K562 (cell line): ENCODE results near the gene LAIR2. TPM values are rescaled to one million over a fixed set of nuclear protein-coding genes. Genes with fewer than 3 reads are reported as not detected.

Experiments
- polyA plus RNA-seq, 8 experiments: library from polyadenylated mRNA; depleted of rRNA in 4 of 8; stranded (reverse) in 5 of 8; unstranded in 3 of 8; fragments of >200 nt; fragmentation: Nextera tagmentation in 2 of 8; fragmentation: Illumina TruSeq in 1 of 8; extraction: Ambion mirVana in 2 of 8; extraction: Trizol in 1 of 8; gene quantifications; 2 replicates each; pipeline versions ENCODE4 v1.2.1 to v1.2.3, GENCODE V29; 2011 to 2014; ENCODE audit warnings: inconsistent platforms in 1 of 8, missing spikeins in 1 of 8
- total RNA-seq, 7 experiments: library from RNA; depleted of rRNA in 6 of 7; stranded (reverse); fragments of >200 nt in 6 of 7; fragmentation: Illumina TruSeq in 2 of 7; extraction: Trizol in 2 of 7; gene quantifications; 2 replicates each; pipeline versions ENCODE4 v1.2.1 to v1.2.3, GENCODE V29; 2011 to 2021; ENCODE audit warnings: low replicate concordance in 1 of 7
- TF ChIP-seq, protein P1 (sequence below): fragments of 450-650 bp; IDR thresholded peaks from 2 replicates; pipeline ENCODE4 v1.6.1; 2016; ENCODE audit warnings: low read depth

The LAIR2 gene
- total and polyA plus RNA-seq, 9 of the 15 experiments (the other 6 are each of a cell fraction or from before 2014, with no cell fraction given), result not detected

DNA sequence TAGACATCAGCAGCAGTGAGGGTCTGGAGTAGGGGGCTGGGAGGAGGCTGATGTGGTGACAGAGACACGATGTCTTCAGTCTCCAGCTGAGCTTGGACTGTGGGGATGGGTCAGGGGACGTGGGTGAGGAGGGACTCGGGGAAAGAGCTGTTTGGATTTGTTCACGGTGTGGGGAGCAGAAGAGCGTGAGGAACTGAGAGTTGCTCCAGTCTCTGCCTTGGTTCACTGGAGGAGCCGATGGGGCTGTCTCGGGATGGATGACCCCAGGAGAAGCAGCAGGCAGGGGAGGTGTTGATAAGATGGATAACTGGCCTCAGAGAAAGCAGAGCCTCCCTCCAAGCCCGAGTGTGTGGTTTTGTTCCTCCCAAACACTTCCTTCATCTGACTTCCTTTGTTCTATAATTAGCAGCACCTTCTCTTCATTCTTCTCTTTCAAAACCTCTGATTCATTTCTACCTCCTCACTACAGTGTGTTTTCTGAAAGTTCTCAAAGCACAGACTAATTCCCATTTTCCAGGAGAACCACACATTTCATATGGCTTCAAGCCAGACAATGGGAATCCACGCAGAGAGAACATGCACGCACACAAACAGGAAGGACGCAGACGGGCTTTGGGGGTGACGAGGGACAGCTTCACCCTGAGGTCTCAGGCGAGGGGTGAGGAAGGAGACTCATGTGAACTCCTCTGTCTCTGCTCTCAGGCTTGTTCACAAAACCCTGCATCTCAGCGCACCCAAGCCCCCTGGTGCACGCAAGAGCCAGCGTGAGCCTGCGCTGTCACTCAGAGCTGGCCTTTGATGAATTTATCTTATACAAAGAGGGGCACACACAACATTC lies 18.6 kb downstream of the LAIR2 start (continued):
- TF ChIP-seq, protein P1, sequence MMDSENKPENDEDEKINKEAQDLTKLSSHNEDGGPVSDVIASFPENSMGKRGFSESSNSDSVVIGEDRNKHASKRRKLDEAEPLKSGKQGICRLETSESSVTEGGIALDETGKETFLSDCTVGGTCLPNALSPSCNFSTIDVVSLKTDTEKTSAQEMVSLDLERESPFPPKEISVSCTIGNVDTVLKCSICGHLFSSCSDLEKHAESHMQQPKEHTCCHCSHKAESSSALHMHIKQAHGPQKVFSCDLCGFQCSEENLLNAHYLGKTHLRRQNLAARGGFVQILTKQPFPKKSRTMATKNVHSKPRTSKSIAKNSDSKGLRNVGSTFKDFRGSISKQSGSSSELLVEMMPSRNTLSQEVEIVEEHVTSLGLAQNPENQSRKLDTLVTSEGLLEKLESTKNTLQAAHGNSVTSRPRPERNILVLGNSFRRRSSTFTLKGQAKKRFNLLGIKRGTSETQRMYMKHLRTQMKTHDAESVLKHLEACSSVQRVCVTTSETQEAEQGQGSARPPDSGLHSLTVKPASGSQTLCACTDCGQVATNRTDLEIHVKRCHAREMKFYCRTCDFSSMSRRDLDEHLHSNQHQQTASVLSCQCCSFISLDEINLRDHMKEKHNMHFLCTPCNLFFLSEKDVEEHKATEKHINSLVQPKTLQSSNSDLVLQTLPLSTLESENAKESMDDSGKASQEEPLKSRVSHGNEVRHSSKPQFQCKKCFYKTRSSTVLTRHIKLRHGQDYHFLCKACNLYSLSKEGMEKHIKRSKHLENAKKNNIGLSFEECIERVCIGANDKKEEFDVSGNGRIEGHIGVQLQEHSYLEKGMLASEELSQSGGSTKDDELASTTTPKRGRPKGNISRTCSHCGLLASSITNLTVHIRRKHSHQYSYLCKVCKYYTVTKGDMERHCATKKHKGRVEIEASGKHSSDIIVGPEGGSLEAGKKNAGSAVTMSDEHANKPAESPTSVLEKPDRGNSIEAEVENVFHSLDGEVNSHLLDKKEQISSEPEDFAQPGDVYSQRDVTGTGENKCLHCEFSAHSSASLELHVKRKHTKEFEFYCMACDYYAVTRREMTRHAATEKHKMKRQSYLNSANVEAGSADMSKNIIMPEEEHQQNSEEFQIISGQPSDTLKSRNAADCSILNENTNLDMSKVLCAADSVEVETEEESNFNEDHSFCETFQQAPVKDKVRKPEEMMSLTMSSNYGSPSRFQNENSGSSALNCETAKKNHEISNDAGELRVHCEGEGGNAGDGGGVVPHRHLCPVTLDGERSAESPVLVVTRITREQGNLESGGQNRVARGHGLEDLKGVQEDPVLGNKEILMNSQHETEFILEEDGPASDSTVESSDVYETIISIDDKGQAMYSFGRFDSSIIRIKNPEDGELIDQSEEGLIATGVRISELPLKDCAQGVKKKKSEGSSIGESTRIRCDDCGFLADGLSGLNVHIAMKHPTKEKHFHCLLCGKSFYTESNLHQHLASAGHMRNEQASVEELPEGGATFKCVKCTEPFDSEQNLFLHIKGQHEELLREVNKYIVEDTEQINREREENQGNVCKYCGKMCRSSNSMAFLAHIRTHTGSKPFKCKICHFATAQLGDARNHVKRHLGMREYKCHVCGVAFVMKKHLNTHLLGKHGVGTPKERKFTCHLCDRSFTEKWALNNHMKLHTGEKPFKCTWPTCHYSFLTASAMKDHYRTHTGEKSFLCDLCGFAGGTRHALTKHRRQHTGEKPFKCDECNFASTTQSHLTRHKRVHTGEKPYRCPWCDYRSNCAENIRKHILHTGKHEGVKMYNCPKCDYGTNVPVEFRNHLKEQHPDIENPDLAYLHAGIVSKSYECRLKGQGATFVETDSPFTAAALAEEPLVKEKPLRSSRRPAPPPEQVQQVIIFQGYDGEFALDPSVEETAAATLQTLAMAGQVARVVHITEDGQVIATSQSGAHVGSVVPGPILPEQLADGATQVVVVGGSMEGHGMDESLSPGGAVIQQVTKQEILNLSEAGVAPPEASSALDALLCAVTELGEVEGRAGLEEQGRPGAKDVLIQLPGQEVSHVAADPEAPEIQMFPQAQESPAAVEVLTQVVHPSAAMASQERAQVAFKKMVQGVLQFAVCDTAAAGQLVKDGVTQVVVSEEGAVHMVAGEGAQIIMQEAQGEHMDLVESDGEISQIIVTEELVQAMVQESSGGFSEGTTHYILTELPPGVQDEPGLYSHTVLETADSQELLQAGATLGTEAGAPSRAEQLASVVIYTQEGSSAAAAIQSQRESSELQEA, result no peak
